Measurements from ENCODE around the gene KRT15. TPM values are rescaled to one million over a fixed set of nuclear protein-coding genes. Genes with fewer than 3 reads are reported as not detected.

Gene KRT15
- polyA plus RNA-seq, 1 of the 3 experiments (the other 2 are of a cell fraction): 16.9 TPM

GRCh38 chr17:41505007-41505808, 13.5 kb downstream of the KRT15 start, which contains the start of gene KRT13:
Gene KRT13 (minus strand): TSS chr17:41505612. CDS start chr17:41505550, 62 bp downstream.
- POLR2A ChIA-PET: no interaction called here

GRCh38 chr17:41504246-41504977, 14.3 kb downstream of the KRT15 start:
- ChIA-PET CTCF (interaction anchor here (0.8 to 6.3 kb wide), 3 partner anchors 11 to 45 kb away, joined by 3 to 48 read pairs (median 9); no protein-coding TSS in a partner anchor), POLR2A (no interaction called here)
- Histone ChIP-seq H3K9ac (no peak overlapping the region), H3K4me3 (ENCODE audit: low read depth in 2 of 2, low read length in 1 of 2) (no peak overlapping the region), H3K27me3 (ENCODE audit: insufficient read depth) (no peaks in the 10 kb centered on the region), H3K4me2 (no peak overlapping the region), H3K9me2 (no peaks in the 10 kb centered on the region), H3K79me2 (ENCODE audit: insufficient read depth) (no peaks in the 10 kb centered on the region), H2AFZ (ENCODE audit: low read depth) (no peak overlapping the region), H3K36me3 (replicated peaks in 1 of 2; ENCODE audit: control insufficient read depth in 1 of 2, insufficient read depth in 2 of 2, low read length in 1 of 2) (no peaks in the 10 kb centered on the region), H3K9me3 (no peaks in the 10 kb centered on the region), H3K4me1 (ENCODE audit: control insufficient read depth in 1 of 2, insufficient read depth in 2 of 2, low read depth in 1 of 2, low read length in 1 of 2) (peaks cover 7 to 14% of the 10 kb centered on the region in 2 experiments; a peak in 3 of 4 replicates), H3K27ac (ENCODE audit: low read depth in 2 of 2, low read length in 1 of 2) (no peak overlapping the region), H3F3A (replicated peaks; ENCODE audit: insufficient read depth) (peaks cover 4% of the 10 kb centered on the region), H4K20me1 (ENCODE audit: insufficient read depth) (no peaks in the 10 kb centered on the region)
- 76% methylated on average over 8 of the region's 8 CpGs for WGBS (ENCODE audit: low lambda C conversion rate)
- DNase-seq: no peak
- TF ChIP-seq EP300 (IDR thresholded peaks at IDR 0.05; ENCODE audit: borderline replicate concordance in 1 of 2, low read depth in 1 of 2, low read length in 1 of 2): no peak
- TF ChIP-seq POLR2AphosphoS5 (IDR thresholded peaks at IDR 0.05; ENCODE audit: low read depth, low read length): no peak
- no peak for TF ChIP-seq MXI1 (IDR thresholded peaks at IDR 0.05; ENCODE audit: low read depth, low read length)
- no peak for TF ChIP-seq FOSL2 (IDR thresholded peaks at IDR 0.05; ENCODE audit: borderline replicate concordance, low read depth)
- TF ChIP-seq SIN3A (IDR thresholded peaks at IDR 0.05; ENCODE audit: borderline replicate concordance, low read depth, low read length): no peak
- no peak for TF ChIP-seq FOXM1 (IDR thresholded peaks at IDR 0.05; ENCODE audit: low read depth)
- no peak for TF ChIP-seq TEAD4 (IDR thresholded peaks at IDR 0.05; ENCODE audit: borderline replicate concordance, insufficient read depth)
- TF ChIP-seq ELF1 (IDR thresholded peaks at IDR 0.05): no peak
- no peak for TF ChIP-seq FOXJ3 (CRISPR knock-in tag; IDR thresholded peaks at IDR 0.05)
- no peak for TF ChIP-seq IRF3 (IDR thresholded peaks at IDR 0.05; ENCODE audit: low read depth, low read length)
- no peak for TF ChIP-seq SMC3 (IDR thresholded peaks at IDR 0.05; ENCODE audit: low read depth, low read length)
- no peak for TF ChIP-seq RXRA (IDR thresholded peaks at IDR 0.05; ENCODE audit: borderline replicate concordance, low read depth)

More at GRCh38 chr17:41505007-41505808, 13.5 kb downstream of the KRT15 start, which contains the start of gene KRT13:
- Histone ChIP-seq H3K9ac (no peak within 1 kb of the TSS), H3K4me1 (ENCODE audit: control insufficient read depth in 1 of 2, insufficient read depth in 2 of 2, low read depth in 1 of 2, low read length in 1 of 2) (peaks cover 4 to 11% of the 10 kb centered on the region in 2 experiments; a peak in 3 of 4 replicates), H4K20me1 (ENCODE audit: insufficient read depth) (no peaks in the 10 kb centered on the region), H3K27ac (ENCODE audit: low read depth in 2 of 2, low read length in 1 of 2) (no peak within 1 kb of the TSS), H3F3A (replicated peaks; ENCODE audit: insufficient read depth) (peaks cover 4% of the 10 kb centered on the region), H2AFZ (ENCODE audit: low read depth) (no peak within 1 kb of the TSS), H3K79me2 (ENCODE audit: insufficient read depth) (no peaks in the 10 kb centered on the region), H3K4me3 (ENCODE audit: low read depth in 2 of 2, low read length in 1 of 2) (no peak within 1 kb of the TSS), H3K9me2 (no peaks in the 10 kb centered on the region), H3K27me3 (ENCODE audit: insufficient read depth) (no peaks in the 10 kb centered on the region), H3K4me2 (no peak within 1 kb of the TSS), H3K9me3 (no peaks in the 10 kb centered on the region), H3K36me3 (replicated peaks in 1 of 2; ENCODE audit: control insufficient read depth in 1 of 2, insufficient read depth in 2 of 2, low read length in 1 of 2) (no peaks in the 10 kb centered on the region)
- 80% methylated on average over 15 of the region's 17 CpGs for WGBS (ENCODE audit: low lambda C conversion rate)
- DNase-seq: no peak
- CTCF ChIA-PET: interaction anchor here (0.6 to 6.3 kb wide), 3 partner anchors 44 to 370 kb away, joined by 3 to 48 read pairs (median 3); no protein-coding TSS in a partner anchor
- TF ChIP-seq ELF1 (IDR thresholded peaks at IDR 0.05) (no peak), RCOR1 (IDR thresholded peaks at IDR 0.05; ENCODE audit: low read length) (no peak), RXRA (IDR thresholded peaks at IDR 0.05; ENCODE audit: borderline replicate concordance, low read depth) (no peak), RAD21 (IDR thresholded peaks at IDR 0.05; ENCODE audit: low read length) (no peak), CHD2 (IDR thresholded peaks at IDR 0.05; ENCODE audit: low read length, partially characterized antibody) (no peak)

All from SK-N-SH (cell line).